Uterus (tissue), 4 donors: ENCODE measurements around the gene PHLPP1. TPM values are rescaled to one million over a fixed set of nuclear protein-coding genes. Genes with fewer than 3 reads are reported as not detected.

ENCODE experiments used
- DNase-seq, 2 donors: peaks; one replicate each; pipeline ENCODE4 v3.0.0-alpha.2; 2019 to 2020
- H3K27ac ChIP-seq, 2 donors: fragments of 200-600 bp; sonication (generic); 1 replicate in 1 of 2; 2 replicates in 1 of 2; pipeline ENCODE4 v1.5.1; 2016 to 2018
- H3K27me3 ChIP-seq, 2 donors: fragments of 200-600 bp; sonication (generic); one replicate each; pipeline ENCODE4 v1.5.1; 2018 to 2019; ENCODE audit warnings: control low read depth in 1 of 2
- H3K36me3 ChIP-seq, 2 donors: fragments of 200-600 bp; sonication (generic); one replicate each; pipeline ENCODE4 v1.5.1; 2019; ENCODE audit warnings: control low read depth in 1 of 2
- H3K4me1 ChIP-seq, 2 donors: fragments of 200-600 bp; sonication (generic); one replicate each; pipeline ENCODE4 v1.5.1; 2018 to 2019; ENCODE audit warnings: control low read depth in 1 of 2
- H3K4me3 ChIP-seq, 2 donors: fragments of 200-600 bp; sonication (generic); 1 replicate in 1 of 2; 2 replicates in 1 of 2; pipeline ENCODE4 v1.5.1; 2018 to 2019; ENCODE audit warnings: mild to moderate bottlenecking in 1 of 2
- H3K9me3 ChIP-seq, 2 donors: fragments of 200-600 bp; sonication (generic); one replicate each; pipeline ENCODE4 v1.5.1; 2019; ENCODE audit warnings: control low read depth in 1 of 2
- POLR2A ChIP-seq, 2 donors: fragments of 450-650 bp; IDR thresholded peaks; one replicate each; pipeline ENCODE4 v1.6.1; 2016; ENCODE audit warnings: antibody characterized with exemption in 2 of 2, mild to moderate bottlenecking in 1 of 2, moderate library complexity in 1 of 2
- intact Hi-C: fragments of 100-400 bp; cut with DNase I; formaldehyde crosslinking; loops from one replicate; pipeline ENCODE4 v1.15.1; 2023; ENCODE audit warnings: low total_unique reads
- total RNA-seq, 4 donors: library from RNA; depleted of rRNA in 3 of 4; stranded (reverse); fragments of >200 nt in 3 of 4; gene quantifications; one replicate each; pipeline versions ENCODE4 v1.1.0 to v1.2.4, GENCODE V29; 2014 to 2023
- TF ChIP-seq, protein P1 (sequence below), 4 experiments: fragments of 200-600 bp in 2 of 4; fragments of 450-650 bp in 2 of 4; sonication (generic) in 2 of 4; IDR thresholded peaks; one replicate each; pipeline ENCODE4 v1.5.1; 2016 to 2019; ENCODE audit warnings: antibody characterized with exemption in 4 of 4, mild to moderate bottlenecking in 2 of 4, moderate library complexity in 1 of 4
- donor health status: DM: yes; HTN: yes; CAD: no.

The PHLPP1 gene
- total RNA-seq, 4 donors from 2014 or later: 10.6 to 32.4 (median 14.1) TPM

GRCh38 chr18:62914871-62915392 is 199.6 kb downstream of the PHLPP1 start:
- no peak for DNase-seq
- TF ChIP-seq POLR2A (IDR thresholded peaks at IDR 0.05): no peak
- TF ChIP-seq, protein P1, sequence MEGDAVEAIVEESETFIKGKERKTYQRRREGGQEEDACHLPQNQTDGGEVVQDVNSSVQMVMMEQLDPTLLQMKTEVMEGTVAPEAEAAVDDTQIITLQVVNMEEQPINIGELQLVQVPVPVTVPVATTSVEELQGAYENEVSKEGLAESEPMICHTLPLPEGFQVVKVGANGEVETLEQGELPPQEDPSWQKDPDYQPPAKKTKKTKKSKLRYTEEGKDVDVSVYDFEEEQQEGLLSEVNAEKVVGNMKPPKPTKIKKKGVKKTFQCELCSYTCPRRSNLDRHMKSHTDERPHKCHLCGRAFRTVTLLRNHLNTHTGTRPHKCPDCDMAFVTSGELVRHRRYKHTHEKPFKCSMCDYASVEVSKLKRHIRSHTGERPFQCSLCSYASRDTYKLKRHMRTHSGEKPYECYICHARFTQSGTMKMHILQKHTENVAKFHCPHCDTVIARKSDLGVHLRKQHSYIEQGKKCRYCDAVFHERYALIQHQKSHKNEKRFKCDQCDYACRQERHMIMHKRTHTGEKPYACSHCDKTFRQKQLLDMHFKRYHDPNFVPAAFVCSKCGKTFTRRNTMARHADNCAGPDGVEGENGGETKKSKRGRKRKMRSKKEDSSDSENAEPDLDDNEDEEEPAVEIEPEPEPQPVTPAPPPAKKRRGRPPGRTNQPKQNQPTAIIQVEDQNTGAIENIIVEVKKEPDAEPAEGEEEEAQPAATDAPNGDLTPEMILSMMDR (IDR thresholded peaks at IDR 0.05): no peak
- H3K9me3 ChIP-seq: no peaks in the 10 kb centered on the region
- no peaks in the 10 kb centered on the region for H3K4me1 ChIP-seq
- no peak overlapping the region for H3K4me3 ChIP-seq
- H3K27me3 ChIP-seq: no peaks in the 10 kb centered on the region
- no peaks in the 10 kb centered on the region for H3K36me3 ChIP-seq
- H3K27ac ChIP-seq: no peak overlapping the region
- intact Hi-C loops: no loop called here

- intact Hi-C loops: no loop called here
Observed at GRCh38 chr18:62918361-62918760, 203.0 kb downstream of the PHLPP1 start.

GRCh38 chr18:62919109-62919838 is 203.9 kb downstream of the PHLPP1 start:
- intact Hi-C loops: no loop called here

More at GRCh38 chr18:62918361-62918760, 203.0 kb downstream of the PHLPP1 start:
- DNase-seq: no peak
- H3K36me3 ChIP-seq: no peaks in the 10 kb centered on the region
- H3K27me3 ChIP-seq: no peaks in the 10 kb centered on the region
- TF ChIP-seq, protein P1 (IDR thresholded peaks at IDR 0.05): no peak
- no peak for TF ChIP-seq POLR2A (IDR thresholded peaks at IDR 0.05)
- no peaks in the 10 kb centered on the region for H3K9me3 ChIP-seq
- H3K4me1 ChIP-seq: no peaks in the 10 kb centered on the region
- H3K27ac ChIP-seq: no peak overlapping the region
- H3K4me3 ChIP-seq: no peak overlapping the region

DNA sequence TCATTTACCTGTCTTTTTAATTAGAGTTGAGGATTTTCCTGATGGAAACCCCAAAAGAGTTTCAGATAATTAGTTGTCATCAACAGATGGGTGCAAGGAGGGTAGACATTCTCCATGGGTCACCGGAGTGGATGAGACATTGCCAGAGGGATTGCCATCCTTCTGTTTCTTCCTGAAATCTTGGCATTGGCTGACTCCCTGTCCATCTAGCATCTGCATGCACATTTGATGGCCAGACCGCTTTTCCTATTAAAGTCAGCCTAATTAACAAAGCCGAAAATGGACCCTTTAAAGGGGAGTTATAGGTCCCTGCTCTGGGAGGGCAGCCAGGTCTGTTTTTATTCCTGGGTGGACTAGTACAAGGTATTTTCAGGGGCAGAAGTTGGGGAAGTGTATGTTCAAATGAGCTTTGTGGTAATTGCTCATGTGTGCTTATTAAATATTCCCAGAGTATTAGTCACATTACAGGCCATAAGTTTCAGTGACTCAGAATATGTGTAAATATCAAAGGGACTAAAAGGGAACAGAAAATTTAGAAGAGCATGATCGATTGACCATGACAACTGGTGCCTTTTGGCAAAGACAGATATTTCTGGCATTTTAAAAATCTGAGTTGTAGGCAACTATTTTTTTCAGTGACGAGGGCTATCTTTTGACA is 209.8 kb downstream of the PHLPP1 start:
- no peaks in the 10 kb centered on the region for H3K4me1 ChIP-seq
- no peak overlapping the region for H3K4me3 ChIP-seq
- H3K9me3 ChIP-seq: no peaks in the 10 kb centered on the region
- H3K27me3 ChIP-seq: no peaks in the 10 kb centered on the region
- no peaks in the 10 kb centered on the region for H3K36me3 ChIP-seq
- no peak for DNase-seq
- intact Hi-C loops: no loop called here
- no peak for TF ChIP-seq POLR2A (IDR thresholded peaks at IDR 0.05)
- TF ChIP-seq, protein P1 (IDR thresholded peaks at IDR 0.05): no peak
- H3K27ac ChIP-seq: no peak overlapping the region

More at GRCh38 chr18:62919109-62919838, 203.9 kb downstream of the PHLPP1 start:
- no peaks in the 10 kb centered on the region for H3K27me3 ChIP-seq
- no peak overlapping the region for H3K4me3 ChIP-seq
- TF ChIP-seq POLR2A (IDR thresholded peaks at IDR 0.05): no peak
- TF ChIP-seq, protein P1 (IDR thresholded peaks at IDR 0.05): no peak
- H3K9me3 ChIP-seq: no peaks in the 10 kb centered on the region
- no peak overlapping the region for H3K27ac ChIP-seq
- no peak for DNase-seq
- H3K4me1 ChIP-seq: no peaks in the 10 kb centered on the region
- H3K36me3 ChIP-seq: no peaks in the 10 kb centered on the region

- no peak overlapping the region for H3K27ac ChIP-seq
- no peaks in the 10 kb centered on the region for H3K27me3 ChIP-seq
- H3K36me3 ChIP-seq: no peaks in the 10 kb centered on the region
- H3K9me3 ChIP-seq: no peaks in the 10 kb centered on the region
- no peak for DNase-seq
- no peak overlapping the region for H3K4me3 ChIP-seq
- TF ChIP-seq POLR2A (IDR thresholded peaks at IDR 0.05): no peak
- TF ChIP-seq, protein P1 (IDR thresholded peaks at IDR 0.05): no peak
- intact Hi-C loops: no loop called here
- no peaks in the 10 kb centered on the region for H3K4me1 ChIP-seq
Observed at GRCh38 chr18:62928326-62928725, 213.0 kb downstream of the PHLPP1 start.
